Liver (tissue), 9 donors: Measurements from ENCODE around the gene COL10A1. TPM values are rescaled to one million over a fixed set of nuclear protein-coding genes. Genes with fewer than 3 reads are reported as not detected.

Source experiments
- DNase-seq: peaks from one replicate; pipeline ENCODE4 v3.0.0-alpha.2; 2017; ENCODE audit warnings: low spot score
- H3K27ac ChIP-seq, 2 donors: one replicate each; pipeline ENCODE4 v1.7.0; 2013; ENCODE audit warnings: inconsistent platforms in 2 of 2, low read length in 2 of 2, control low read depth in 1 of 2, low read depth in 1 of 2, mild to moderate bottlenecking in 1 of 2
- H3K27me3 ChIP-seq, 4 donors: one replicate each; pipeline versions ENCODE4 v1.6.1 to v1.7.0; 2013; ENCODE audit warnings: low read length in 3 of 4, inconsistent platforms in 1 of 4, mild to moderate bottlenecking in 1 of 4, moderate library complexity in 1 of 4; ENCODE audit not compliant: control insufficient read depth in 4 of 4, insufficient read depth in 4 of 4
- H3K36me3 ChIP-seq, 4 donors: one replicate each; pipeline versions ENCODE4 v1.6.1 to v1.7.0; 2013; ENCODE audit warnings: low read length in 3 of 4, mild to moderate bottlenecking in 3 of 4, low read depth in 1 of 4, moderate library complexity in 1 of 4; ENCODE audit not compliant: control insufficient read depth in 4 of 4, insufficient read depth in 3 of 4
- H3K4me1 ChIP-seq, 4 donors: one replicate each; pipeline versions ENCODE4 v1.6.1 to v1.7.0; 2013; ENCODE audit warnings: low read length in 3 of 4, mild to moderate bottlenecking in 3 of 4, moderate library complexity in 1 of 4; ENCODE audit not compliant: control insufficient read depth in 4 of 4, insufficient read depth in 4 of 4
- H3K4me3 ChIP-seq, 3 donors: one replicate each; pipeline versions ENCODE4 v1.6.1 to v1.7.0; 2013; ENCODE audit warnings: low read length in 3 of 3, control low read depth in 1 of 3, low read depth in 1 of 3, mild to moderate bottlenecking in 1 of 3
- H3K9ac ChIP-seq, 2 donors: one replicate each; pipeline ENCODE4 v1.7.0; 2013; ENCODE audit warnings: low read length in 2 of 2, mild to moderate bottlenecking in 2 of 2, moderate library complexity in 2 of 2, control low read depth in 1 of 2, low read depth in 1 of 2
- H3K9me3 ChIP-seq, 4 donors: one replicate each; pipeline versions ENCODE4 v1.6.1 to v1.7.0; 2013; ENCODE audit warnings: low read length in 3 of 4; ENCODE audit not compliant: control insufficient read depth in 4 of 4
- ATF3 ChIP-seq: IDR thresholded peaks from 2 replicates; pipeline ENCODE4 v1.6.1; 2016; ENCODE audit warnings: antibody characterized with exemption
- CTCF ChIP-seq: fragments of 150-350 bp; IDR thresholded peaks from 2 replicates; pipeline ENCODE4 v1.5.1; 2017; ENCODE audit warnings: improper control_type of control experiment, low read depth, low read length; ENCODE audit not compliant: missing input control
- EGR1 ChIP-seq, 2 donors: IDR thresholded peaks; 2 replicates each; pipeline ENCODE4 v1.6.1; 2016 to 2018; ENCODE audit warnings: antibody characterized with exemption in 2 of 2, low read depth in 2 of 2
- FOXA2 ChIP-seq: IDR thresholded peaks from 2 replicates; pipeline ENCODE4 v1.6.1; 2016; ENCODE audit warnings: antibody characterized with exemption
- GABPA ChIP-seq, 2 donors: IDR thresholded peaks in 1 of 2; conservative IDR thresholded peaks in 1 of 2; 2 replicates each; pipeline ENCODE4 v1.6.1; 2016; ENCODE audit warnings: antibody characterized with exemption in 2 of 2, mild to moderate bottlenecking in 1 of 2, moderate library complexity in 1 of 2
- HNF4A ChIP-seq, 2 donors: conservative IDR thresholded peaks; 2 replicates each; pipeline ENCODE4 v1.6.1; 2016; ENCODE audit warnings: antibody characterized with exemption in 2 of 2, mild to moderate bottlenecking in 2 of 2
- HNF4G ChIP-seq: IDR thresholded peaks from 2 replicates; pipeline ENCODE4 v1.6.1; 2016; ENCODE audit warnings: antibody characterized with exemption
- JUND ChIP-seq, 2 donors: IDR thresholded peaks; 2 replicates each; pipeline ENCODE4 v1.6.1; 2016; ENCODE audit warnings: antibody characterized with exemption in 2 of 2
- NR2F2 ChIP-seq: IDR thresholded peaks from 2 replicates; pipeline ENCODE4 v1.6.1; 2016; ENCODE audit warnings: antibody characterized with exemption
- RAD21 ChIP-seq, 2 donors: IDR thresholded peaks; 2 replicates each; pipeline ENCODE4 v1.6.1; 2016; ENCODE audit warnings: antibody characterized with exemption in 2 of 2, mild to moderate bottlenecking in 2 of 2
- RXRA ChIP-seq, 2 donors: IDR thresholded peaks; 2 replicates each; pipeline ENCODE4 v1.6.1; 2017 to 2018; ENCODE audit warnings: antibody characterized with exemption in 2 of 2, mild to moderate bottlenecking in 1 of 2
- SP1 ChIP-seq: IDR thresholded peaks from 2 replicates; pipeline ENCODE4 v1.6.1; 2018; ENCODE audit warnings: antibody characterized with exemption, mild to moderate bottlenecking
- TAF1 ChIP-seq: conservative IDR thresholded peaks from 2 replicates; pipeline ENCODE4 v1.6.1; 2016; ENCODE audit warnings: antibody characterized with exemption, mild to moderate bottlenecking
- YY1 ChIP-seq: IDR thresholded peaks from 2 replicates; pipeline ENCODE4 v1.6.1; 2016; ENCODE audit warnings: antibody characterized with exemption, mild to moderate bottlenecking
- WGBS: extraction: QIAGEN DNeasy Blood & Tissue Kit; methylation state at CpG from one replicate; pipeline ENCODE4 v1.1.7; 2013; 5-methylcytosine and 5-hydroxymethylcytosine counted together
- polyA plus RNA-seq, 2 donors: library from polyadenylated mRNA; stranded (reverse) in 1 of 2; unstranded in 1 of 2; fragments of 200-250 nt in 1 of 2; fragments of >200 nt in 1 of 2; fragmentation: Nextera tagmentation in 1 of 2; extraction: Ambion mirVana in 1 of 2; gene quantifications; one replicate each; pipeline versions ENCODE4 v1.2.1 to v1.2.3, GENCODE V29; 2013 to 2015
- total RNA-seq, 2 donors: library from RNA; depleted of rRNA; stranded (reverse); fragments of >200 nt; gene quantifications; one replicate each; pipeline ENCODE4 v1.2.3, GENCODE V29; 2014
- TF ChIP-seq, protein P1 (sequence below): IDR thresholded peaks from 2 replicates; pipeline ENCODE4 v1.6.1; 2016; ENCODE audit warnings: antibody characterized with exemption
- donor health status: healthy.
- donor health status: healthy.
- donor health status: healthy.
- donor health status: healthy.
- donor health status: healthy.

Gene COL10A1
- total and polyA plus RNA-seq, 4 donors = 0.01 to 0.15 TPM; not detected in 2

DNA sequence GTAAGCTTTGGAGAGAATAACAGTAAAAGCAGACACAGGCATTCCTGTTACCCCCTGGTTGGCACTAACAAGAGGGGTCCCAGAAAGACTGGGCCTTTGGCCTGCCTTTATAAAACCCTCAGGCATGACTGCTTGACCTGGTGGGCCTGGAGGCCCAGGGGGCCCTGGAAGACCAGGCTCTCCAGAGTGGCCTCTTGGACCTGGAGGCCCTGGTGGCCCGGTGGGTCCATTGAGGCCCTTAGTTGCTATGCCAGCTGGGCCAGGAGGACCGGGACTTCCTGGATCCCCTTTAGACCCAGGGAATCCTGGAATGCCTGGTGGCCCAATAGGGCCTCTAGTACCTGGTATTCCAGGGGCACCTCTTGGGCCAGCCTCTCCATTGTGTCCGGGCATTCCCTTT lies 5.5 kb downstream of the COL10A1 start:
- Histone ChIP-seq H3K9me3 (no peaks in the 10 kb centered on the region), H3K36me3 (peaks cover 3 to 24% (median 10%) of the 10 kb centered on the region in 4 donors), H3K4me3 (no peak overlapping the region), H3K4me1 (no peaks in the 10 kb centered on the region), H3K9ac (no peak overlapping the region), H3K27me3 (no peaks in the 10 kb centered on the region), H3K27ac (no peak overlapping the region)
- no peak for DNase-seq
- 98% methylated on average over 3 of the region's 3 CpGs for WGBS
- TF ChIP-seq HNF4G = no peak
- TF ChIP-seq HNF4A (conservative IDR thresholded peaks at IDR 0.05) = no peak
- no peak for TF ChIP-seq RAD21 (IDR thresholded peaks at IDR 0.05)
- TF ChIP-seq, protein P1, sequence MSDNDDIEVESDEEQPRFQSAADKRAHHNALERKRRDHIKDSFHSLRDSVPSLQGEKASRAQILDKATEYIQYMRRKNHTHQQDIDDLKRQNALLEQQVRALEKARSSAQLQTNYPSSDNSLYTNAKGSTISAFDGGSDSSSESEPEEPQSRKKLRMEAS = no peak
- no peak for TF ChIP-seq FOXA2
- no peak for TF ChIP-seq CTCF
- no peak for TF ChIP-seq EGR1 (IDR thresholded peaks at IDR 0.05; ENCODE audit: low read depth in 2 of 2)
- no peak for TF ChIP-seq YY1
- TF ChIP-seq JUND (IDR thresholded peaks at IDR 0.05) = no peak
- no peak for TF ChIP-seq RXRA (IDR thresholded peaks at IDR 0.05)
- TF ChIP-seq TAF1 = no peak
- no peak for TF ChIP-seq SP1
- TF ChIP-seq GABPA (IDR thresholded peaks at IDR 0.05 in 1 of 2, conservative IDR thresholded peaks at IDR 0.05 in 1 of 2) = no peak
- no peak for TF ChIP-seq NR2F2

DNA sequence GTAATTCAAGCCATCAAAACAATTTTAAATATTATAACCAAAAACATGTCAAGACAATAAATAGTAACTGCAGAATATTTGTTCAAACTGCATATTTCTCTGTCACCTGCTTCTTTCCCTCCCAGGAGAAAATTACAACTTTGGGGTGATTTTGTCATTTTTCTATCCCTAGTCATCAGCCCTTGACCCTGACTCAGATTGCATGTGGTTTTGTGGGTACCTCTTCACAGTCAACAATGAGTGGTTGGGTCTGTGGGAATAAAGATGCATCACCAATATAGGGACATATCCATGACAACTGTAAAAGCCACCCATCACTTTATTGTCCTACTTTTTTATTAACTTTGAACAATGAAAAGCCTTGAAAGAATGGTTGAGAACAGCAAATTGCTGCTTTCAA lies 7.3 kb downstream of the COL10A1 start:
- Histone ChIP-seq H3K4me1 (peaks cover 0 to 1% (median 0%) of the 10 kb centered on the region in 4 donors), H3K9me3 (no peaks in the 10 kb centered on the region), H3K4me3 (no peak overlapping the region), H3K36me3 (peaks cover 7 to 28% (median 14%) of the 10 kb centered on the region in 4 donors), H3K27ac (no peak overlapping the region), H3K9ac (no peak overlapping the region), H3K27me3 (no peaks in the 10 kb centered on the region)
- DNase-seq = no peak
- TF ChIP-seq HNF4A (conservative IDR thresholded peaks at IDR 0.05) (no peak), CTCF (no peak), ATF3 (no peak), EGR1 (IDR thresholded peaks at IDR 0.05; ENCODE audit: low read depth in 2 of 2) (no peak)

DNA sequence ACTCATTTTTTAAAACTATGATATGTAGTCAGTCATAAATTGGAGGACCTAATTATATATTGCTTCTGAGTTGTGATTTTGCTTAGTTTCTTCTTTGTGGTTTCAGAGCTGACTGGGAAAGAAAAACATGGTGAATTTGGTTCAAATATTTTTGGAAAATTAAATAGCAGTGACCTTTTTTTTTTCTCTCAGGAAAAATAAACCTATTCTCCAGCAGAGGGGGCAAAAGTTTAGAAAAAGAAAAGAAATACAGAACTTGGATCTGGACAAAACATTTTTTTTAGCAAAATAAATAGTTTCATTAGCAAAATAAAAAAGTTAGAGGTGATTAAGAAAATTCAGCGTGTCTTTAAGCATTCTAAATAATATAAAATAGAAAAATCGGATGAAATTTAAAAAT lies 10.2 kb downstream of the COL10A1 start:
- DNase-seq = no peak
- H3K4me1 ChIP-seq = peaks cover under 1 to 8% (median 5%) of the 10 kb centered on the region in 4 donors
- H3K9ac ChIP-seq = no peak overlapping the region
- no peaks in the 10 kb centered on the region for H3K27me3 ChIP-seq
- H3K36me3 ChIP-seq = peaks cover 7 to 38% (median 18%) of the 10 kb centered on the region in 4 donors
- H3K27ac ChIP-seq = no peak overlapping the region
- TF ChIP-seq TAF1 = no peak
- no peak for TF ChIP-seq YY1
- TF ChIP-seq RXRA (IDR thresholded peaks at IDR 0.05) = no peak
- no peak for TF ChIP-seq SP1
- peak; percentile 9 for TF ChIP-seq CTCF
- no peak for TF ChIP-seq EGR1 (IDR thresholded peaks at IDR 0.05; ENCODE audit: low read depth in 2 of 2)
- peak in 1 of 2 donors; percentile 37 for TF ChIP-seq RAD21 (IDR thresholded peaks at IDR 0.05)
- WGBS = 92% methylated on average over 2 of the region's 2 CpGs
- H3K9me3 ChIP-seq = no peaks in the 10 kb centered on the region
- no peak overlapping the region for H3K4me3 ChIP-seq
